GM12891 (cell line): Measurements from ENCODE around the gene NSMCE1.

Experiments
- POLR2A ChIP-seq: IDR thresholded peaks from 2 replicates; pipeline ENCODE4 v1.6.1; 2011; ENCODE audit warnings: low read depth, low read length, control low read depth
- POLR2AphosphoS5 ChIP-seq: IDR thresholded peaks from 2 replicates; pipeline ENCODE4 v1.6.1; 2011; ENCODE audit warnings: low read depth, low read length, control low read depth
- SPI1 ChIP-seq: IDR thresholded peaks from 2 replicates; pipeline ENCODE4 v1.6.1; 2011; ENCODE audit warnings: low read depth, low read length, control low read depth
- TAF1 ChIP-seq: IDR thresholded peaks from 2 replicates; pipeline ENCODE4 v1.6.1; 2011; ENCODE audit warnings: low read depth, low read length, control low read depth

GRCh38 chr16:27267037-27267677 is 1.4 kb downstream of the NSMCE1 start:
- TF ChIP-seq POLR2AphosphoS5 (no peak), TAF1 (no peak), POLR2A (no peak), SPI1 (peak; percentile 95)
